Non-pigmented ciliary epithelial cell (primary cell): ENCODE results near the gene SRCIN1.

Source experiments
- DNase-seq: peaks from one replicate; pipeline ENCODE4 v3.0.0-alpha.2; 2010; ENCODE audit warnings: low read depth

SRCIN1 gene

DNA sequence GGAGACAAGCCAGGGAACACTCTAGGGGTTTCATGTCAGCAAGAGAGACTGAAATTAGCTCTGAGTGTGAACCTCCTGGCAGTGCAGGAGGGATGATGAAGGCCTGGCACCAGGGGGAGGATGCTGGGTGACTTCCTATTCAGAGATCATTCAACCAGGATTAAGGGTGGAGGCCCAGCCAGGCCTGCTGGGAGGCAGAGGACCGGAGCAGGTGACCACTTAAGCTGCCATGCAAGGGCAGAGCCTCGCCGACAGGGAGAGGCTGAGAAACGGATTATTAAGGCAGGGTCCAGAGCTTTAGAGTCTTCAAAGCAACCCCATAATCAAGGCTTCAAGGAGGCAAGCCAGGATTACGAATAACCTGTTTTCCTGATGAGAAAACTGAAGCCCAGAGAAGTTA lies 10.6 kb upstream of the SRCIN1 start:
- DNase-seq: no peak

DNA sequence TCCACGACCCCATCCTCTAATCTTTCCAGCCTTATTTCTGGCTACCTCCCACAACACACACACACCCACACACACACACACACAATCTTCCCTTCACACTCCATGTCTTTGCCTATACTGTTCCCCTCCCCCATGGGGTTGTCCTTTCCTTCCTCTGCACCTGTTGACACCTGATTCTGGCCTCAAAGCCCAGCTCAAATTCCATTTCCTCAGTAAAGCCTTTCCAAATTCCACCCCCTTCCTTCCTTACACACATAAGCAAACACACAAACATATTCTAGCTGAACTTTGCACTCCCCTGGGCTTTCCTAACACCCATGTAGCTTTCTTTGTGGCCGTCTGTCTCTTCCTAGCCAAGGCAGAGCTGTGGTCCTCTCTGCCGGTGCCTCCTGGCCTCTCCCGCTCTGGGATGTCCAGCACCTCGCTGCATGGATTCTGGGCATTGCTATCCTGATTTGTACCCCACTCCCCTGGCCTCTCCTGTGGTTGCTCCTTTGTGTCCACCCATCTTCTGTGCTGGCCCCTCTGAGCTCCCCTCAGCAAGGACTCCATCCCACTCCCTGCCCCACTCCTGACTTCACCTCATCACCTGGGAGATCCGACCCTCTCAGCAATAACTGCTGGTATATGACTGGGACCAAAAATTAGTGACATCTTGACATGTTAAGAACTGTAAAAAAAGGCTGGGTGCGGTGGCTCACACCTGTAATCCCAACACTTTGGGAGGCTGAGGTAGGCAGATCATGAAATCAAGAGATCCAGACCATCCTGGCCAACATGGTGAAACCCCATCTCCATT lies 8.4 kb upstream of the SRCIN1 start:
- DNase-seq: no peak

DNA sequence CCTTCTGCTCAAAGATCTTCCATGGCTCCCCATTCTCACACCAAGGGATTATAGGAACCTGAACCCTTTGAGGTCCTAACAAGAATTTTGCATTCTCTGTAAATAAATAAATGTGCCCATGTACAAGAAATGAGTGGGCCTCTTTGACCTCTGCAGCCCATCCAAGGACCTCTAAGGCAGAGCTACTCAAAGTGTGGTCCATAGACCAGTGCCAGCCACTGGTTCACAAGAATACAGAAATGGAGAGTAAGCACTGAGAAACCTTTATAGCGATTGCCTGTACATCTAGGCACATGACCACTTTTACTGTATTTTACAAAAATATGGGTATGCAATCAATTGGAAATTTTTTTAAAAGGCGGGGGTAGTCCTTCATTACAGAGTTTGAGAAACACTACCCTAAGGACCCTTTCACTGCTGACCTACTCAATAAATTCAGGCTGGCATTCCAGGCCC lies 7.8 kb upstream of the SRCIN1 start:
- DNase-seq: no peak

DNA sequence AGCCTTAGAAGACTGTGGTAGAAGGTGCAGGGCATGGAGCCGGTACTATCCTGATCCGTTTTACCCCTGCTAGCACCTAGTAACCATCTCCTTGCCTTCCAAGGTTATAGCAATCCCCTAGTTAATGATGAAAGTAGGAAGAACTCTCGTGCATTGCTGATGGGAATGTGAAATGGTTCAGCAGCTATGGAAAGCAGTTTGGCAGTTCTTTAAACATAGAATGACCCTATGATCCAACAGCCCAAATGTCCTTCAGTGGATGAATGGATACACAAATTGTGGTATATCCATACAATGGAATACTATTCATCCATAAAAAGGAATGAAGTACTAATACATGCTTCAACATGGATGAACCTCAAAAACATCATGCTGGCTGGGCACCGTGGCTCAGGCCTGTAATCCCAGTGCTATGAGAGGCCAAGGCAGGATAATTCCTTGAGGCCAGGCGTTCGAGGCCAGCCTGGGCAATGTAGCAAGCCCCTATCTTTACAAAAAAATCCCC lies 6.2 kb upstream of the SRCIN1 start:
- no peak for DNase-seq

DNA sequence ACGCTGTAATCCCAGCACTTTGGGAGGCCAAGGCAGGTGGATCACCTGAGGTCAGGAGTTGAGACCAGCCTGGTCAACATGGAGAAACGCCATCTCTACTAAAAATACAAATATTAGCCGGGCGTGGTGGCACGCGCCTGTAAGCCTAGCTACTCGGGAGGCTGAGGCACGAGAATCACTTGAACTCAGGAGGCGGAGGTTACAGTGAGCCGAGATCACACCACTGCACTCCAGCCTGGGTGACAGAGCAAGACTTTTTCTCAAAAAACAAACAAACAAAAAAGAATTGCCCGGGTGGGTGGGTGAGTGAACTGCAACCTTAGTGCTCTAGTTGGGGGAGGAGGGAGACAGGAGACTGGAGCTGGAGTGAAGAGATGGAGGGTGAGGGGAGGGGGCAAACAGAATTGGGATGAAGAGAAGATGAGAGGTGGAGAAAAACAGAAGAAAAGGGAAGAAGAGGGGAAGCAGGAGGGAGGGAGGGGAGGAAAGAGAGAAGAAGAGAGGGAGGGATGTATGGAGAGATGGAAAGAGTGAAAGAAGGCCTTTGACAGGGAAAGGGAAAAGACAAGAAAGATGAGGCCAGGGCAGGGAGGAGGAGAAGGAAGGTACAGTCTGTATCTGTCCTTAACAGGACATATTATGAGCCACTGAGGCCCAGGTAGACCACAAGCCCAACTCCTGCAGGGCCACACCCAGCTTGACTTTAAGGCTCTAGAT lies 5.5 kb upstream of the SRCIN1 start:
- no peak for DNase-seq

DNA sequence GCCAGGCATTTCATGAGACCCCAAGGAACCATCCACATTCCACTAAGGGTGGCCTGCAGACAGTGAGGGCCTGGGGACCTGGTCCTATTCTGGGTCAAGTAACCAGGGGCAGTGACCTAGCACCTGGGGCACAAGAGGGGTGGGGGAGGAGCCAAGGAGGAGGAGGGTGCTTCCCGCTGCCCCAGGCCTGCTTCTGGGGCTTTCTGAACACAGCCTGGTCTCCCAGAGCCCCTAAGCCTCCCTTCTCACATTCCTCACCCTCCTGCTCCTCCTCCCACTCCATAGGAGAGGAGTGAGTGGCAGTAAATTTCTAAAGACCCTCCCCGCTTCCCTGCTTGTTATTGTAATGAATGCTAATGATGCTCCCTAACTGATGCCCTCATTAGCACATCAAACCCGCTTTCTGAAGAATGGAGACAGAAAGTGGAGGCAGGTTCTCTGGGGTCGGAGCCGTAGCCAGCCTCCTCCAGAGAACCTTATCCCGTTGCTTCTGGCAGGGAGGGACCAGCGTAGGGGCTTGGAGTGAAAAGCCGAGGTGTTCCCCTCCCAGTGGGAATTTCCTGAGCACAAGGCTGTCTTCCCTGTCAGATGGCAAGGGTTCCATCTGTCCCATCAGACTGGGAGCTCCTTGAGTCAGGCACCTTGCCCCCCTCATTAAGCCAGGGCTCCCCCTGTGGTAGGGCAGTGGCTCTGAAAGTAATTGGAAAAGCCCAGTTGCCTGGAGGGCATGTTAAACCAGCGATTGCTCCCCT lies 3.7 kb upstream of the SRCIN1 start:
- DNase-seq: no peak

DNA sequence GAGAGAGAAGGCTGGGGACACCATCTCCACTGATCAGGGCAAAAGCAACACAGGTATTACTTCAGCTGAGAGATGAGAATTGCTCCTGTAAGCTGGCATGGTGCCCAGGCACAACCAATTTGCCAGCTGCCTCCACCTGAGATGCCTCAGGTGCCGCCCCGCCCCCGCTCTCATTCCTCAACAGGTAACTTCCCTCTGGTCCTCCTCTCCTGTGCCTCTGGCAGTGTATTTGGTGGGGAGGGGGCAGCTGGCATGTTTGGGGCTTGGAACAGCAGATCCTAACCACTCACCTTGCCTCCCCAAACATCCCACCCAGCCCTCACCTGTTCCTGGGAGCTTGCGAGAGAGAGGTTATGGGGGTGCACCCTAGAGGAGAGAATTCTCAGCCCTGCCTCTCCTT lies 2.9 kb upstream of the SRCIN1 start:
- no peak for DNase-seq

DNA sequence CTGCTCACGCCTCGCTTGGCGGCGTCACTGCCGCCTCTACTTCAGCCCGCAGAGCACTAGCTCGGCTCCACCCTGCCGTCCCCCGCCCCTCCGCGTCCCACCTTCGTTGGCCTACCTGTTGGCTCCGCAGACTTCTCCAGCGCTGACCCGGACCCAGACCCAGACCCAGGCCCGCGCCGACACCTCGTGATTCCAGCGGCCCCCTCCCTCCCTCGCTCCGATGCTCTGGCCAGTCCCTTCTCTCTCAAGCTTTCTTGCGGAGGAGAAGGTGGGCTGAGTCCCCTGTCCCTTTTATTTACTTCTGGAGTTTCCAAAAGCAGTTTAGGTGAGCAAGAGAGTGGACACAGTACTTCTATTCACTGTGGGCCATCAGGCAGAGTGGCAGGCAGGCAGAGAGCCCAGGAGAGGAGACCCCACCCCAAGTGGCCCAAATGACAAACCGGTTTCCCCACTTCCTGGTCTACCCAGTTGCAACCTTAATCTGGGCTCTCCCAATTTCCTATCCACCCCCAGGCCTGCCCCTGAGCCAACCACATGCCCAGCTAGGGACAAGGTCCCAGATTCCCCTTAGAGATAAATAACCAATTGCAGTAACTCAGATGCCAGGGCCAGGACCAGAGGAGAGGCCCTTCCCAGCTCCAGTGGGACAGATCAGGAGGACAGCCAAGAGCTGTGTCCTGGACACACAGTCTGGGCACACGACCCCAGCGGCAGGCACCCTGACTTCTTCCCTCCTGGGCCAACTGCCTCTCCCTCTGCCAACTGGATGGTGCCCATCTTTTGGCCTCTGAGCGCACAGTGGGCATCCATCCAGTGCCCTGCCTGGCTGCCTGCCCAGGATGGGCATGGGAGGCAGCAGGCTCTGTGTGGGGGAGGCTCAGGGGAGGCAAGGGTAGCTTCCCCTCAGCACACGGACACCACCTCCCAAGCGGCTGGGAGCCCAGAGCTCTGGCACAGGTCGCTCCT lies 1.2 kb upstream of the SRCIN1 start:
- no peak for DNase-seq

DNA sequence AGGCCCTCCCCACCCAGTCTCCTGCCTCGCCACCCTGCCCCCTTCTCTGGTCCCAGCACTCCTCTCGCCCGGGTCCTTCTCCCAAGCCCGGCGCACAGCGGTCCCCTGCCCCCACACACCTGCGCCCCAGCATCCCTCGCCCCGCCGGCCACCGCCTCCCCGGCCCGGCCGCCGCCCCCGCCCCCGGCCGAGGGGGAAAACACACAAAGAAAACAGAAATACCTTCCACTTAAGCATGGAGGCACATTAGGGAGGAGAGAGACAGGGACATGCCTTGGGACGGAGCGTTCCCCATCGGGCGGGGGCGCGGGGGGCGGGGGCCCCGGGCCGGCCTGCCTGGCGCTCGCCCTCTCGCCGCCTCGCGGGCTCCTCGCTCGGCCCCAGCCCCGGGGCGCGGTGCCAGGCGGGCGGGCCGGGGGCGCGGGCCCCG lies 326 bp downstream of the SRCIN1 start:
- no peak for DNase-seq

DNA sequence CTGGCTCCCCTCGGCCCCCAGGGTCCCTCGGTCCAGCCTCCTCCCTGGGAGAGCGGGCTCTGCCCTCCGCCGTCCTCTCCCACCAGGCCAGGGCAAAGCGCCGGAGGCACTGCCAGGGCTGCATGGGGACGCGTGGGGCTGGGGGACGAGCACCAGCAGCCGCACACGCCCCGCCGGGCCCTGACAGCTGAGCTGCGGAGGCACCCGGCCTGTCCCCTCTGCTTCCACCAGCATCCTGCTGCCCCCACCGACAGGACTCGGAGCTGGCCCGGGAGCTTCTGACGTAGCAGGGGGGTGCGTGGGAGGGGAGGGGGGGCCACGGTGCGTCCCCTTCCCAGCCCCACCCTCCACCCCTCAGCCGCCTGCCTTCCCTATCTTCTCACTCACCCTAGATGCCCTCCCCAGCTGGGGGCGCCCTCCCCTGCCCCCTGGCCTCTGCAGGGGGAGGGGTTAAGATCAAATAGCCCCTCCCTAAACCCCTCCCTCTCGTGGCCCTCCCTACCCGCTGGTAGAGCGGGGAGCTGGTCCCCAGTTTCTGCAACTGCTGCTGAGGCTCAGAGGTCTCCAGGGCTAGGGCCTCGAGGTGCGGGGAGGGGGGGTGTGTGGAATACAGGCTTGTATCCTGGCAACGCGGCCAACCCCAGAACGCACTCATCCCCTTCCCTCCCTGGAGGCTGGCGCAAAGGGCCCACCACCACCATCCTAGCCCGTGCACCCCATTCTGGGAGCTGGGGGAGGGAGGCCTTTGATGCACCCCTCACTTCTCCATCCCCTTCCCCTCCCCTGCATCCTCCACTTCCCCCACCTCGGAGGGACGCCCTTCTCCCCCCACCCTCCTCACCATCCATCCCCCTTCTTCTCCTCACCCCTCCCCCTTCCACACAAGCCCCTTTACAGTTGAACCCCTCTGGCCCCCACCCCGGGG lies 1.0 kb downstream of the SRCIN1 start:
- DNase-seq: no peak

DNA sequence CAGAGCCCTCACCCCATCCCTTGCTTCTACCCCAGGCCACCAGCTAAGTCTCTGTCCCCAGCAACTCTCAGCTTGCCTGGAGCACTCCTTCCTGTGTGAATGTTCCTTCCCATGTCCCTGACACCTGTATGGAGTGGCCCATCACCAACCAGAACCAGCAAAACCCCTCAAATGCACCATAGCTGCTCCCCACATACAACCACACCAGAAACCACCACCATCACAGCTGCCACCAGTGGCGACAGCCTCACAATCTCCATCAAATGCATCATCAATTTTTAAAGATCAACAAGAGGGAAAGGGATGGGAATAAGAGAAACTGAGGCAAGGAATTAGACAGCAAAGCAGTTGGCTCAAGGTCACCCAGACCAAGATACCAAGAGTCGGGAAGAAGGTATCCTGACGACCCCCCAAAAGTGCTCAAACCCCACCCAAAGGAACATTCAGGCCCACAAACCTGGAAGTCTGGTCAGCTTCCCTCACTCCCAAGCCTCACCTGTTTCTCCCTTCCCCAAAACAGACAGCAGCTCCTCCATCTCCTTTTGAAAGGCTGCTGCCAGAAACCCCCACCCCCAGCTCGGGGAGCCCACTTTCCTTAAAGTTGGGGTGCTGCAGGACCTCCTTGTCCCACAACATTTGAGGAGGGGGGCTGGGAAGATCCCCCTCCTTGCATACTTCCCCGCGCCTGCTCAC lies 1.8 kb downstream of the SRCIN1 start:
- DNase-seq: no peak

DNA sequence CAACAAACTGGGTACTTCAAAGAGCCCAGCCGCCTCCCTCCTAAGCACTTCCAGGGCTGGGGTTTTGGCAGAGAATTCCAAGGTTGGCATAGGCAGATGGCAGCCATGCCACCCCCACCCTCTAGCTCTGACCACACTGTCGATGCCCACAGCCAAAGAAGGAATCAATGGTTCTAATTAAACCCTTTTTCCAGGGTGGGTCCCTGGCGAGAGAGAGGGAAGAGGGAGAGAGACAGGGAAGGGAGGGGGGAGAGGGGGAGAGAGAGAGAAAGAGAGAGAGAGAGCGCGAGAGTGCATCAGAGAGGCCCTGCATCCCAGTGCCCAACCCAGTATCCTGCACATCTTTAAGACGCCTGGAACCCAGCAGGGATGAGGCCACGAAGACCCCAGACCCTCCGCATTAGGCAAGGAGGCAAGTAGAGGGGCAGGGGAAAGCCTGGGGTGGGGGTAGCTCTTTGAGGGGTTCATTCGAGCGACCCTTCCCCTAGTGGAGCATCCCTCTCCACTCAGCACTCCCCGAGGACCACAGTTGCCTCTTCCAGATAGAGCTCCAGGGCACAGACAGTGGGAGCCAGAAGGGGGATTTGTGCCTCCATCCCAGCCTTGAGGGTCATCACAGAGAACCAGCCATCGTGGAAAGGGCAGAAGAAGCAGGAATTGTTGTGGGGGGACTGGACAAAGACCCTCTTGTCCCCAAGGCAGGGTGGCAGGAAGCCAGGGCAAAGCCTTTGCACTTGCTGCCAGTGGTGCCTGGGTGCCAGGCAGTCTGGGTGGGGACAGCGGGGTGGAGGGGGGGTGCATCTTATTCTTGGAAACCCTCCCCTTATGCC lies 2.6 kb downstream of the SRCIN1 start:
- DNase-seq: no peak

DNA sequence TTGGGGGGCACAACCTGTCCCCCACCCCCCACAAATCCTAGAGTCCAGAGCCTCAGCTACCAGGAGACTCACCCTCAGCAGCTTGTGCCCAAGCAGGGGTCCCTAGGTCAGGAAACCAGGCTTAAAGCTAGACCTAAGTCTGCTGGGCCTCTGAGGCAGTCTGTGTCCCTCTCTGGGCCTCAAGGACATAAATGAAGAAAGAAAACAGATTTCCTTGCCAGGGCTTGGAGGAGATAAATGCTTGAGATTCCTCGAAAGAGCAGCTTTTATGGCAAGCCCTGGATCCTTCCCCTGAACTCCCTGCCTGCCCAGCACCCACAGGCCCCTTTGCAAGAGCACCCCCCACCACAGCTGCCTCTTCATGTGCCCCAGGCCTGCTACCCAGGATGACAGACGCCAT lies 3.3 kb downstream of the SRCIN1 start:
- no peak for DNase-seq

DNA sequence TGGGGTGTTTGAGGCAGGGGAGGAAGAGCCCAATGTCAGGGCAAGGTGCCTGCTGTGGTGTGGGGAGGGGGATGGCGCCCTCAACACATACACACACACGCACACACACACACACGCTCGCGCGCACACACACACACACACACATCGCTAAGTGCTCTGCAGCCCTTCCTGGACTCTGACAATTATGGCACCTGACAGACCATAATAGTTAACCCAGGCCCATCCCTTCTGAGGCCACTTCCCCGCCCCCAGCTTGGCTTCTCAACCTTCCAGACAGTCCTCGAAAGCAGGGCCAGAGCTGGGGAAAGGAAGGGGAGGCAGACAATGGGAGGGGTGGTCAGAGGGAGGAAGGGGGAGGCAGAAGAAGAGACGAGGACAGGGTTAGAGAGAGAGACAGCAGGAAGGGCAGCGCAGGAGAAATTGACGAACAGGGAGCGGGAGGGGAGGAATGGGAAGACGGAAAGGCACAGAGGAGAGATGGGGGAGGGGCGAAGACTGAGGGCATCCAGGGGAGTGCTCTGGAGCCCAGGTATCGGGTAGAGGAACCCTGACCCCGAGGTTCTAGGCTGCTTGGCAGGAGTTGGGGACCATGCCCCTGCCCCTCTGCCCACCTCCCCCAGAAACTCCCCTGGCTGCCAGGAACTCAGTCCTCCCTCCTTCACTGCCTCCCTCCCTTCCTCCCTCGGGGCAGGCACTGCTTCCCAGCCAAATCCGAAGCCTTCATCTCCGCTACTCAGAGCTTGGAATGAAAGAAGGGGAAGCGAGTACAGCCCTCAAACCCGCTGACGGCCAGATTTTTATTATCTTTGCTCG lies 4.0 kb downstream of the SRCIN1 start:
- no peak for DNase-seq

DNA sequence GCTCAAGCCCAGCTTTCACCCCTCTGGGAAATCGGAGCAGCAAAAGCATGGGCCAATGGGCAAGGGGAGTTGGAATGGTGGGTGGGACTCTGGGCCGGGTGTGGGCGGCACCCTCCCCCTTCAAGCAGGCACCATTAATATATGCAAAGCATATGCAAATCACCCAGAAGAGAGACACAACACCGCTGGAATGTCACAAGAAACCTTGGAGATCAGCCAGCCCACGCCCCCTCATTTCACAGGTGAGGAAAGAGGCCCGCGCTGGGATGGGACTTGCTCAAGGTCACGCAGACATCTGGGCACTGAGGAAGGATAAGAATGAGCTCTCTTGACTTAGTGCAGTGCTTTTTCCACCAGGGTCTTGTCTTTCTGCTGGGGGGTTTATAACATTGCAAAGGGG lies 4.8 kb downstream of the SRCIN1 start:
- no peak for DNase-seq

DNA sequence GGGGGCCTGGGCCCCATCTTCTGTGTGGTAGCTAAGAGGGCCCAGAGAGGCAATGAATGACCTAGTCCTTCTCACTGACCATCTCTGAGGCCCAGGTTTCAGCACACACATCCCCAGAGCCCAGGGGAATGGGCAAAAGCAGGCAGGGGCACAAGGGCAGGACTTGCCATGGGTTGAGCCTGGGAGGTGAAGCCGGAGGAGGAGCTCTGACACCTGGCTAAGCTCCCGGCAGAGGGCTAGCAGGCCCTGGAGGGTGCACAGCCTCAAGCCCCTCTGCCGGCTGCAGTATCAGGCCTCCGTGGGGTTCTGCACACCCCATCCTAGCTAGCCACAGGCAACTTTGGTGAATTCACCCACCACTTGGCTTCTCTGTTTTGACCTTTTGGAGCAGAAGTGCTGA lies 5.3 kb downstream of the SRCIN1 start:
- DNase-seq: no peak

DNA sequence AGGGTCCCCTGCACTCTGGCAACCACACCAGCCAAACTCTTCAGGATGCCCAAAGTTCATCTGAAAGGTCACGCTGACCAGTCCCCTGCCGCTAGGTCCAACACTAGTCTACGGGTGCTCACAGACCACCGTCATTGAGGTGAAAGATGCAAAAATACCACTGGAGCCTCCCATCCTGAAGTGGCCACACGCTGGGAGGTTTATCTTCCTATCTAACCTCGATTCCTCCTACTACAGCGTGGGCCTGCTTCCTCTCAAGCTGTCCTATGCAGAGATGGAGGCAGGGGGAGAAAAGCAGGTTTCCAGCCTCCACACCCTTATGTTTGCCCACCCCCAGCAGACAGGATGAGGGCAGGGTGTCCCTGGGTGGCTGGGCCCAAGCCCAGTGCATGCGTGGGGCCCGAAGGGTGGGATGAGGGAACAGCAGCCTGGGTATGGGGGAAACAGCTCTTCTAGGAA lies 6.3 kb downstream of the SRCIN1 start:
- DNase-seq: no peak

DNA sequence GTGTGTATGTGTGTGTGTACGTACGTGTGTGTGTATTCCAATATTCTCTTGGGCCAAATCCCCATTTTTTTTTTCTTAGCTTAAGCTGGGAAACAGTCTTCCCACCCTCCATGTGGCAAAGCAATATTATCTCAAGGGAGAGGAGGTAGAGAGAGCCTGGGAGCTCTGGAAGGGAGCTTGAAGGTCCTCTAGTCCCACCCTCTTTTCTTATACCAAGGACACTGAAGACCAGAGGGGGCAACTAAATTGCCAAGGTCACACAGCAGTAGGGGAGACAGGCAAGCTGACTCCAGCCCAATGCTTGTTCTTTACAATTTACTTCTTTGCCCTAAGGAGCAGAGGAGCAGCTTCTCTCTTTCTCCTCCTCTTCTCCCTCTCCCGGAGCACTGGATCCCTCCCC lies 6.8 kb downstream of the SRCIN1 start:
- no peak for DNase-seq
